ENCODE measurements around the gene IGF2BP2. TPM values are rescaled to one million over a fixed set of nuclear protein-coding genes. Genes with fewer than 3 reads are reported as not detected.

The IGF2BP2 gene
- total RNA-seq, 6 experiments from 2014 or later: 97.2 to 111 (median 100.0) TPM

DNA sequence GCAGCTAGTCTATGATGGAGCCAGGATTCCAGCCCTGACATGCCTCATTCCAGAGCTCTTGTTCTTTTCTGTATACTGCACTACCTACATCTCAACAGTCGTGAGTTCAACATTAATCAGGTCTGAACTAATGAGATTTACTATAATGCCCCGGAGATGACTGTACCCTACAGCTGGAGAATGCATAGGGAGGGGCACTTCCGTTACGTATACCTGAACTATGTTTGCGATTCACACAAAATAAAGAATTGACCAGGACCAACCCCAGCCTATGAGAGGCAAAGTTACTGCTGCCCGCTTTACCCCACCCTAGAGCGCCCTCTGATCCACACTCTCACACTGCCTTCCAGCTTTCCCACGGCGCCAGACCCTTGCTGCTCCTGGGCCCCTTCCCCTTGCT lies 97.0 kb downstream of the IGF2BP2 start:
- H3K36me3 Mint-ChIP-seq (ENCODE audit: low read depth): peaks cover 29% of the 10 kb centered on the region
- peaks cover 93% of the 10 kb centered on the region for H3K4me1 Mint-ChIP-seq (ENCODE audit: low read depth)
- H3K27ac Mint-ChIP-seq: peak overlapping the region; percentile 95
- peaks cover 9% of the 10 kb centered on the region for H3K9me3 Mint-ChIP-seq
- DNase-seq: no peak
- peak overlapping the region; percentile 81 for H3K4me3 Mint-ChIP-seq
- TF ChIP-seq, protein P1, sequence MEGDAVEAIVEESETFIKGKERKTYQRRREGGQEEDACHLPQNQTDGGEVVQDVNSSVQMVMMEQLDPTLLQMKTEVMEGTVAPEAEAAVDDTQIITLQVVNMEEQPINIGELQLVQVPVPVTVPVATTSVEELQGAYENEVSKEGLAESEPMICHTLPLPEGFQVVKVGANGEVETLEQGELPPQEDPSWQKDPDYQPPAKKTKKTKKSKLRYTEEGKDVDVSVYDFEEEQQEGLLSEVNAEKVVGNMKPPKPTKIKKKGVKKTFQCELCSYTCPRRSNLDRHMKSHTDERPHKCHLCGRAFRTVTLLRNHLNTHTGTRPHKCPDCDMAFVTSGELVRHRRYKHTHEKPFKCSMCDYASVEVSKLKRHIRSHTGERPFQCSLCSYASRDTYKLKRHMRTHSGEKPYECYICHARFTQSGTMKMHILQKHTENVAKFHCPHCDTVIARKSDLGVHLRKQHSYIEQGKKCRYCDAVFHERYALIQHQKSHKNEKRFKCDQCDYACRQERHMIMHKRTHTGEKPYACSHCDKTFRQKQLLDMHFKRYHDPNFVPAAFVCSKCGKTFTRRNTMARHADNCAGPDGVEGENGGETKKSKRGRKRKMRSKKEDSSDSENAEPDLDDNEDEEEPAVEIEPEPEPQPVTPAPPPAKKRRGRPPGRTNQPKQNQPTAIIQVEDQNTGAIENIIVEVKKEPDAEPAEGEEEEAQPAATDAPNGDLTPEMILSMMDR (IDR thresholded peaks at IDR 0.05): no peak
- H3K27me3 Mint-ChIP-seq (ENCODE audit: insufficient read depth): peaks cover 4% of the 10 kb centered on the region; the same call in 1 of the 2 replicates

DNA sequence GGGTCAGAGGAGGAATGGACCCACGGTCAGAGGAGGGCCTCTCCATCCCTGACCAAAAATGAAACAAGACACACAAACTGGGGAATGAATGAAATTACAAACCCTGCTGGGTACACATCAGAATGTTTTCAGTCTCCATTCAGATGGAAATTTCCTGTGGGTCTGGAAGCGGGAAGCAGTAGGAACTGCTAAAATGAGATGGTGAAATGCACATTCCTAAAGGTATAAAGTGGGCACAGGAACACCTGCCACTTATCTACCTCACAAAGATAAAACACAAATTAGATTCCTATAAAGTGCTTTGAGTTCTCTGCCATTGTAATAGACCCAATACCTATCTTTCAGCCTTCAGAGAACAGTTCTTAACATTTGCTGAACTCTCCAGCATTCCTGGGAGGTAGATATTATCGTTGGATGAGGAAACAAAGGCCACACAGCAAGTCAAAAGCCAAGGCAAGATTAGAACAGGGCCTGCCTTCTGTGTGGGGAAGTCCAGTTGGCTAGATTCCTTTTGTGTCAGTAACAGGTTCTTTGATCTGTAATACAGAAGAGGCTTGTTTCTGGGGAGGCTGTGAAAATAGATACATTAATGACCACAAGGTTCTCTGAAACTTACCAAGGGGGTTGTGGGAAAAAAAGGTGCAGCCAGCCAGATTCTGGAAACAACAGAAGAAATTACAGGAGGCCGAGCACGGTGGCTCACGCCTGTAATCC lies 98.4 kb downstream of the IGF2BP2 start:
- Mint-ChIP-seq H3K4me3 (no peak overlapping the region), H3K36me3 (ENCODE audit: low read depth) (peaks cover 33% of the 10 kb centered on the region), H3K9me3 (peaks cover 9% of the 10 kb centered on the region), H3K4me1 (ENCODE audit: low read depth) (peaks cover 91% of the 10 kb centered on the region), H3K27me3 (ENCODE audit: insufficient read depth) (peaks cover 4% of the 10 kb centered on the region; the same call in 1 of the 2 replicates), H3K27ac (peak overlapping the region; percentile 95)
- DNase-seq: no peak
- TF ChIP-seq, protein P1 (IDR thresholded peaks at IDR 0.05): no peak

DNA sequence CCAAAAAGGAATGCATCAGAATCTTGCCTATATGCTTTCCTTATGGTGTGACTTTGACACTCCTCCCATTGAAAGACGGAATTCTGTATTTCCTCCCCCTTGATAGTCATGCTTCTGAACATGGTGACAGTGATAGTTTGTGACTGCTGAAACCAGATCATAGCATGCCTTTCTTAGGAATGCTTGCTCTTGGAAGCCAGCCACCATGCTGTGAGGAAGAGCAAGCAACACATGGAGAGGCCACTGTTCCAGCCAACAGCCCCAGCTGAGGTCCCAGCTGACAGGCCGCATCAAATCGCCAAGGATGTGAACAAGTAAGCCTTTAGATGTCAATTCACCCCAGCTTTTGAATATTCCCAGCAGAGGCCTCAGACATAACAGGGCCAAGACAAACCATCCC lies 100.1 kb downstream of the IGF2BP2 start:
- TF ChIP-seq, protein P1 (IDR thresholded peaks at IDR 0.05): no peak
- Mint-ChIP-seq H3K4me1 (ENCODE audit: low read depth) (peaks cover 82% of the 10 kb centered on the region), H3K4me3 (no peak overlapping the region), H3K27me3 (ENCODE audit: insufficient read depth) (peaks cover 4% of the 10 kb centered on the region), H3K27ac (peak overlapping the region; percentile 57), H3K36me3 (ENCODE audit: low read depth) (peaks cover 32% of the 10 kb centered on the region), H3K9me3 (peaks cover 9% of the 10 kb centered on the region)
- DNase-seq: peak; percentile 48

DNA sequence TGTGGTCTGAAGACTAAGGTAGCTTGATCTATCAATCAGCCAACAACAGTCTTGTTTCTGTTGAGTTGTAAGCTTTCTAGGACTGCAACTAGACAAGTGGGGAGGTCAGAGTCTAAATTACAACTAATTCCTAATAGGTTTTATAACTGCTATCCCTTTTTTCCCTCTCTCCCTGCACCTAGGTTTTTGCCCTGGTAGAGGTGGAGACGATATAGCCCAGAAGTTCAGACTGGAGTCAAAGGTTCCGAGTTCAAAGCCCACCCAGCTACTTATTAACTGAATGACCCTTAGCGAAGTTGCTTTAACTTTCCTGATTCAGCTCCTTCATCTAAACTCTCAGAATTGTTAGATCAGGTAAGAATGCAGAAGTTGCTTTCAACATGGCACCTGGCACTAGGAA lies 100.6 kb downstream of the IGF2BP2 start:
- no peak overlapping the region for H3K27ac Mint-ChIP-seq
- H3K36me3 Mint-ChIP-seq (ENCODE audit: low read depth): peaks cover 37% of the 10 kb centered on the region
- H3K27me3 Mint-ChIP-seq (ENCODE audit: insufficient read depth): peaks cover 4% of the 10 kb centered on the region

DNA sequence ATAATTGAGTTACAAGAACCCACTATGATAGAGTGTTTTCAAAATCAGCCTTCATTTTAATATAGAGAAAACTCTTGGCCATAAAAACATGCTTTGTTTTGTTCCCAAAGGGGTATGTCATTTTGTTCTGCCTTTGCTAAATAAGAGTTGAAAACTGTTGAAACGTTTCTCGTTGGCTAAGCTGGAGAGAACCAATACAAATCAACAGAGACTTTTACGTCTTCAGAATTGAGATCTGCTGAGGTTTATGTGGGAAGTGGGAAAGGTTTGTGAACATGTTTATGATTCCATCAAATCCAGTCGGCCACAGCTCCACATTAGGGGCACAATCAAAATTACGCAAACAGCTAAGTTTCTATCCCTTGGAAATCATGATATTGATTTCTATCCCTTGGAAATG lies 102.0 kb downstream of the IGF2BP2 start:
- H3K9me3 Mint-ChIP-seq: peaks cover 9% of the 10 kb centered on the region
- no peak for DNase-seq
- H3K27ac Mint-ChIP-seq: no peak overlapping the region
- peaks cover 40% of the 10 kb centered on the region for H3K36me3 Mint-ChIP-seq (ENCODE audit: low read depth)
- H3K27me3 Mint-ChIP-seq (ENCODE audit: insufficient read depth): no peaks in the 10 kb centered on the region; the same call in 1 of the 2 replicates
- TF ChIP-seq, protein P1 (IDR thresholded peaks at IDR 0.05): no peak
- no peak overlapping the region for H3K4me3 Mint-ChIP-seq
- peaks cover 82% of the 10 kb centered on the region for H3K4me1 Mint-ChIP-seq (ENCODE audit: low read depth)

More for the DNA sequence above, 100.6 kb downstream of the IGF2BP2 start:
- Mint-ChIP-seq H3K4me3 (no peak overlapping the region), H3K4me1 (ENCODE audit: low read depth) (peaks cover 82% of the 10 kb centered on the region), H3K9me3 (peaks cover 9% of the 10 kb centered on the region)
- no peak for DNase-seq
- TF ChIP-seq, protein P1 (IDR thresholded peaks at IDR 0.05): no peak
